Measurements from ENCODE around the gene SHROOM3. TPM values are rescaled to one million over a fixed set of nuclear protein-coding genes. Genes with fewer than 3 reads are reported as not detected.

The SHROOM3 gene
- total RNA-seq, 1 experiment from 2014 or later: 27.6 TPM

DNA sequence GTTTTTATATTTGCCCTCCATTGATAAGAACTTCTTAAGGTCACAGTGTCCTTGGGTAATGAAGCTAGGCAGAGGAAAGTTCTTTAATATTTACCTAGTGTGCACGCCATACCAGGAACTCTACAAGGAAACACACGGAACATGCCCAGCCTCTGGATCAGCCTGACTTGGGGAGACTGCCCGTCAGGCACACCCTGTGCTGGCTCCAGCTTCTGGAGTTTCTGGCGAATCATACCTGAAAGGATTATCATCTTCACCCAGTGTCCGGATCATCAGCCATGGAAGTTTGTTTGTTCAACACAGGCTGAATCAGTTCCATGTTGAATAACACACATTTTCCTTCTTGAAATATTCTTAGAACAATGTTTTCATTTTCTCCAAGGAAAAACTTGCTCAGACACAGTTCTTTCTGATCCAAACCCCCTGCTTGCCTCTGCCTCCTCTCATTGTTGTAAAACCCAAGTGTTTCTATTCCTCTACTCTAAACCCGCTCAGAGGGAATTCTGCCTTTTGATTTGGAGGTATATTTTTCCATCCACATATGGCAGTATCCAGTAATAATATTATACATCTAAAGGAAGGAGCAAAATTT lies 176.7 kb downstream of the SHROOM3 start:
- no peak overlapping the region for H3K4me2 ChIP-seq (ENCODE audit: insufficient read depth, insufficient read length, low read length)
- no peaks in the 10 kb centered on the region for H3K27me3 ChIP-seq (ENCODE audit: insufficient read depth, low read length)
- no peak overlapping the region for H2BK5ac ChIP-seq (ENCODE audit: insufficient read length, low read length)
- H3K9me3 ChIP-seq (ENCODE audit: control insufficient read depth, low read depth, low read length): no peaks in the 10 kb centered on the region
- no peaks in the 10 kb centered on the region for H3K23me2 ChIP-seq (ENCODE audit: insufficient read length, low read depth, low read length, poor library complexity, severe bottlenecking)
- H3K4me3 Mint-ChIP-seq: no peak overlapping the region
- H4K8ac ChIP-seq (replicated peaks; ENCODE audit: insufficient read length, low read depth, low read length): no peak overlapping the region
- H2BK15ac ChIP-seq (ENCODE audit: low read depth, low read length): no peak overlapping the region
- H3K56ac ChIP-seq (ENCODE audit: insufficient read length, low read depth, low read length): no peak overlapping the region
- no peak overlapping the region for H2BK120ac ChIP-seq (ENCODE audit: low read depth, low read length, poor library complexity, severe bottlenecking)
- no peak overlapping the region for H3K27ac ChIP-seq (ENCODE audit: insufficient read length, low read depth, low read length)
- peaks cover 20% of the 10 kb centered on the region for H3K4me1 ChIP-seq (ENCODE audit: insufficient read depth, low read length)
- peak overlapping the region; percentile 23 to 63 (median 40); a peak in 5 of 7 replicates for H3K27ac Mint-ChIP-seq
- no peak overlapping the region for H3K9ac ChIP-seq (ENCODE audit: extremely low read depth, insufficient read length, low read length)
- H3K79me2 ChIP-seq (ENCODE audit: insufficient read depth, low read length): no peaks in the 10 kb centered on the region
- H3K4me1 Mint-ChIP-seq: peaks cover 58 to 65% of the 10 kb centered on the region in 2 experiments
- no CpG with 5 or more reads among the region's 6 CpGs for WGBS (ENCODE audit: extremely low coverage, insufficient read length, low lambda C conversion rate)
- peak overlapping the region; percentile 39 for H3K14ac ChIP-seq (ENCODE audit: insufficient read depth, low read length)
- H2BK20ac ChIP-seq (ENCODE audit: low read depth, low read length, poor library complexity, severe bottlenecking): no peak overlapping the region
- H3K79me1 ChIP-seq (ENCODE audit: insufficient read depth, low read depth, low read length, poor library complexity, severe bottlenecking): no peaks in the 10 kb centered on the region
- no peak overlapping the region for H2AK5ac ChIP-seq (ENCODE audit: insufficient read length, low read length)
- H2BK12ac ChIP-seq (ENCODE audit: insufficient read length, low read depth, low read length): no peak overlapping the region
- no peak overlapping the region for H4K5ac ChIP-seq (ENCODE audit: insufficient read length, low read depth, low read length)
- H2AFZ ChIP-seq (ENCODE audit: low read length): no peak overlapping the region
- no peak overlapping the region for H3K23ac ChIP-seq (ENCODE audit: insufficient read length, low read depth, low read length)
- no peak overlapping the region for H3K18ac ChIP-seq (ENCODE audit: insufficient read length, low read depth, low read length)
- no peak for DNase-seq
- no peak overlapping the region for H3K4ac ChIP-seq (ENCODE audit: low read depth, low read length)
- H3K36me3 Mint-ChIP-seq (ENCODE audit: insufficient read depth in 1 of 3, low read depth in 3 of 3): no peaks in the 10 kb centered on the region
- H3K9me3 Mint-ChIP-seq: no peaks in the 10 kb centered on the region; a peak in 1 of 5 replicates
- no peaks in the 10 kb centered on the region for H3K27me3 Mint-ChIP-seq (ENCODE audit: low read depth)
- no peak overlapping the region for H4K91ac ChIP-seq (ENCODE audit: insufficient read length, low read depth, low read length)
- H4K20me1 ChIP-seq (ENCODE audit: control insufficient read depth, insufficient read depth, insufficient read length): no peaks in the 10 kb centered on the region
- H3T11ph ChIP-seq (ENCODE audit: low read length): no peak overlapping the region
- TF ChIP-seq, protein P1, sequence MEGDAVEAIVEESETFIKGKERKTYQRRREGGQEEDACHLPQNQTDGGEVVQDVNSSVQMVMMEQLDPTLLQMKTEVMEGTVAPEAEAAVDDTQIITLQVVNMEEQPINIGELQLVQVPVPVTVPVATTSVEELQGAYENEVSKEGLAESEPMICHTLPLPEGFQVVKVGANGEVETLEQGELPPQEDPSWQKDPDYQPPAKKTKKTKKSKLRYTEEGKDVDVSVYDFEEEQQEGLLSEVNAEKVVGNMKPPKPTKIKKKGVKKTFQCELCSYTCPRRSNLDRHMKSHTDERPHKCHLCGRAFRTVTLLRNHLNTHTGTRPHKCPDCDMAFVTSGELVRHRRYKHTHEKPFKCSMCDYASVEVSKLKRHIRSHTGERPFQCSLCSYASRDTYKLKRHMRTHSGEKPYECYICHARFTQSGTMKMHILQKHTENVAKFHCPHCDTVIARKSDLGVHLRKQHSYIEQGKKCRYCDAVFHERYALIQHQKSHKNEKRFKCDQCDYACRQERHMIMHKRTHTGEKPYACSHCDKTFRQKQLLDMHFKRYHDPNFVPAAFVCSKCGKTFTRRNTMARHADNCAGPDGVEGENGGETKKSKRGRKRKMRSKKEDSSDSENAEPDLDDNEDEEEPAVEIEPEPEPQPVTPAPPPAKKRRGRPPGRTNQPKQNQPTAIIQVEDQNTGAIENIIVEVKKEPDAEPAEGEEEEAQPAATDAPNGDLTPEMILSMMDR (conservative IDR thresholded peaks at IDR 0.05): no peak
